ENCODE data around the gene RNF144A. TPM values are rescaled to one million over a fixed set of nuclear protein-coding genes. Genes with fewer than 3 reads are reported as not detected.

RNF144A gene
- total and polyA plus RNA-seq, 4 donors: 0.63 to 27.6 (median 4.1) TPM

DNA sequence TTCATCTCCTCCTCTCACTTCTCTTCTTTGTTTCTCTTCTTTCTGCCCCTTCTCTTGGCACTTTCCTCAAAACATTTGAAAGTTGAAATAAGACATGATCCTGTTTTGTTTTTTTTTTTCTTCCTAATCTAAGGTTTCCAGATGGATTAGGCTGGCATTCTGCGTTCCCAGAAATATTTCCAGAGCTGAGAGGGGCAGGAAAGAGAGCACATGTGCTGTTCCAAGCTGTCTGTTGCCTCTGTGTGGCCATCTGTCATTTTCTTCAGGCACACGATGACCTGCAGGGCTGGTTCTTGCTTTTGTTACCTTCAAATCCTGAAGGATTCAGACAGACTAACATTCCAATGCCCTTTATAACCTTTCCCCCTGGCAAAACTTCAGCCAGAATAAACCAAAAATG lies 142.9 kb downstream of the RNF144A start:
- intact Hi-C loops (cut with DNase I): no loop called here
- H3K9me3 ChIP-seq (ENCODE audit: control insufficient read depth, low read length): peaks cover 1% of the 10 kb centered on the region
- DNase-seq (no peak), ATAC-seq (ENCODE audit: low FRiP score) (no peak)
- no peak overlapping the region for H3K4me3 ChIP-seq (ENCODE audit: low read length in 2 of 2)
- no peaks in the 10 kb centered on the region for H3K27me3 ChIP-seq (ENCODE audit: control insufficient read depth in 1 of 2, insufficient read depth in 2 of 2, low read length in 1 of 2)
- H3K27ac ChIP-seq (ENCODE audit: low read depth in 1 of 2, low read length in 2 of 2): peak overlapping the region in 1 of 2 donors; percentile 57
- WGBS, 2 donors: 2 to 7% methylated on average over 2 of the region's 2 CpGs
- no peaks in the 10 kb centered on the region for H3K36me3 ChIP-seq (ENCODE audit: control insufficient read depth in 1 of 2, insufficient read depth in 2 of 2, low read length in 1 of 2)
- H3K4me1 ChIP-seq (ENCODE audit: control insufficient read depth in 1 of 2, insufficient read depth in 2 of 2, low read length in 2 of 2): peaks cover 0 to 11% of the 10 kb centered on the region in 2 donors

DNA sequence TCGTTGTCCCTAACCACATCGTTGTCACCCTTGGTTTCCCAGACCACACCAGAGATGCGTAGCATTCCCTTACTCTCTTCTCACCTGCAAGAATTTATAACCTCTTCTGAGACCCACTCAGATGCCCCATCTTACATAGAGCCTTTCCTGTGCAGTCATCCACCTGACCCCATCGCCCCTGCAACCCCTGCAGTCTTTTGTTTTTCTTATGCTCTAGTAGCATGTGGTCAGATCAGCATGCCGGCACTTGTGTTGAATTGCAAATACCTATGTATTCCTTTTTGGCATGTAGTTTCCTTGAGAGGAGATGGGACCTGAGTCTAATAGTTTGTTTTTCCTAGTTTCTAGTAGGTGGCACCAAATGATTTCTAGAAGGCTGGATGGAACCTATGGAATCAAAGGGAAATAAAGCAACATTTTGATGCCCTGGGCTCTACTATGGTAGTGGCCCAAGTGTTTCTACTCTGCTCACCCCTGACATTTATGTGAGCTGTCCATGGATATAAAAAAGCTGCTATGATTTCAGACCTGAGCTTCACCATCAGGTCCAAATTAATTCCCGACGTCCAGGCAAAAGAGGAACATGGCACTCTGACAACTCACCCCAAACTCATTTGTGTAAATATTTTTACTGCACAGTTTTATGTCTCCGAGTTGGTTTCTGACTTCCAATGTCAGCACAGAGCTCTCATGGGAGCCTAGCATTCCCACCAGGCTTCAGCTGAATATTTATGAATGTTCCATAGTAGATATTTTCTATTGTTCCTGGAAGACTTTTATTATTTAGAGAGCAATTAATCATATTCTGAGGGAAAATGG lies 143.6 kb downstream of the RNF144A start:
- WGBS, 2 donors: 12 to 17% methylated on average over 8 of the region's 8 CpGs
- no peak overlapping the region for H3K4me3 ChIP-seq (ENCODE audit: low read length in 2 of 2)
- no peak for DNase-seq
- ATAC-seq (ENCODE audit: low FRiP score): peak; percentile 82
- peaks cover 1% of the 10 kb centered on the region for H3K9me3 ChIP-seq (ENCODE audit: control insufficient read depth, low read length)
- H3K27ac ChIP-seq (ENCODE audit: low read depth in 1 of 2, low read length in 2 of 2): peak overlapping the region; percentile 48 to 57
- intact Hi-C loops (cut with DNase I): no loop called here
- no peaks in the 10 kb centered on the region for H3K36me3 ChIP-seq (ENCODE audit: control insufficient read depth in 1 of 2, insufficient read depth in 2 of 2, low read length in 1 of 2)
- peaks cover 0 to 11% of the 10 kb centered on the region in 2 donors for H3K4me1 ChIP-seq (ENCODE audit: control insufficient read depth in 1 of 2, insufficient read depth in 2 of 2, low read length in 2 of 2)
- H3K27me3 ChIP-seq (ENCODE audit: control insufficient read depth in 1 of 2, insufficient read depth in 2 of 2, low read length in 1 of 2): no peaks in the 10 kb centered on the region

DNA sequence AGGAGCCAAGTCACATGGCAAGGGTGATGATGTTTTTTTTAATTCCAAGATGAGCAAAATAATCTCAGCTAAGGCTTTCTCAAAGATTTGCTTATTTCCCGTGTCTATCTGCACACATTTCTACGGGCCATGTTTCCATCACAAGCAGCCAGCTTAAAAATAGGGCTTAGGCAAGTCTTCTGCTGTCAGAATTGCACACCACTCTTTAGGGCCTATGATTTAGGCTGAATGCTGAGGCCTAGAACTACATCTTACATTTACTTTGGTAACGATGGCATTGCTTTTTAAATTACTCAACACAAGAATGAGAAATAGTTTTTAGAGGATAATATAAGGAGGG lies 144.2 kb downstream of the RNF144A start:
- no peaks in the 10 kb centered on the region for H3K36me3 ChIP-seq (ENCODE audit: control insufficient read depth in 1 of 2, insufficient read depth in 2 of 2, low read length in 1 of 2)
- no peaks in the 10 kb centered on the region for H3K27me3 ChIP-seq (ENCODE audit: control insufficient read depth in 1 of 2, insufficient read depth in 2 of 2, low read length in 1 of 2)
- no peak for DNase-seq
- intact Hi-C loops (cut with DNase I): no loop called here
- 6% methylated on average over 3 of the region's 3 CpGs for WGBS, 2 donors
- peak overlapping the region in 1 of 2 donors; percentile 45 for H3K27ac ChIP-seq (ENCODE audit: low read depth in 1 of 2, low read length in 2 of 2)
- peaks cover 1% of the 10 kb centered on the region for H3K9me3 ChIP-seq (ENCODE audit: control insufficient read depth, low read length)
- ATAC-seq (ENCODE audit: low FRiP score): peak; percentile 83
- peaks cover 0 to 11% of the 10 kb centered on the region in 2 donors for H3K4me1 ChIP-seq (ENCODE audit: control insufficient read depth in 1 of 2, insufficient read depth in 2 of 2, low read length in 2 of 2)
- no peak overlapping the region for H3K4me3 ChIP-seq (ENCODE audit: low read length in 2 of 2)

GRCh38 chr2:7061921-7062320 lies 144.7 kb downstream of the RNF144A start:
- DNase-seq (no peak), ATAC-seq (ENCODE audit: low FRiP score) (no peak)
- 69 to 73% methylated on average over 3 of the region's 3 CpGs for WGBS, 2 donors
- intact Hi-C loops (cut with DNase I): no loop called here
- Histone ChIP-seq H3K9me3 (ENCODE audit: control insufficient read depth, low read length) (peaks cover 1% of the 10 kb centered on the region), H3K4me1 (ENCODE audit: control insufficient read depth in 1 of 2, insufficient read depth in 2 of 2, low read length in 2 of 2) (peaks cover 0 to 11% of the 10 kb centered on the region in 2 donors), H3K36me3 (ENCODE audit: control insufficient read depth in 1 of 2, insufficient read depth in 2 of 2, low read length in 1 of 2) (no peaks in the 10 kb centered on the region), H3K4me3 (ENCODE audit: low read length in 2 of 2) (no peak overlapping the region), H3K27ac (ENCODE audit: low read depth in 1 of 2, low read length in 2 of 2) (peak overlapping the region in 1 of 2 donors; percentile 55), H3K27me3 (ENCODE audit: control insufficient read depth in 1 of 2, insufficient read depth in 2 of 2, low read length in 1 of 2) (no peaks in the 10 kb centered on the region)

- Histone ChIP-seq H3K36me3 (ENCODE audit: control insufficient read depth in 1 of 2, insufficient read depth in 2 of 2, low read length in 1 of 2) (no peaks in the 10 kb centered on the region), H3K4me1 (ENCODE audit: control insufficient read depth in 1 of 2, insufficient read depth in 2 of 2, low read length in 2 of 2) (peaks cover 0 to 11% of the 10 kb centered on the region in 2 donors), H3K27ac (ENCODE audit: low read depth in 1 of 2, low read length in 2 of 2) (no peak overlapping the region), H3K27me3 (ENCODE audit: control insufficient read depth in 1 of 2, insufficient read depth in 2 of 2, low read length in 1 of 2) (no peaks in the 10 kb centered on the region), H3K4me3 (ENCODE audit: low read length in 2 of 2) (no peak overlapping the region), H3K9me3 (ENCODE audit: control insufficient read depth, low read length) (peaks cover 1% of the 10 kb centered on the region)
- 65 to 86% methylated on average over 3 of the region's 3 CpGs for WGBS, 2 donors
- intact Hi-C loops (cut with DNase I): no loop called here
- DNase-seq: no peak
- no peak for ATAC-seq (ENCODE audit: low FRiP score)
Measured at GRCh38 chr2:7063789-7064188, 146.6 kb downstream of the RNF144A start.

DNA sequence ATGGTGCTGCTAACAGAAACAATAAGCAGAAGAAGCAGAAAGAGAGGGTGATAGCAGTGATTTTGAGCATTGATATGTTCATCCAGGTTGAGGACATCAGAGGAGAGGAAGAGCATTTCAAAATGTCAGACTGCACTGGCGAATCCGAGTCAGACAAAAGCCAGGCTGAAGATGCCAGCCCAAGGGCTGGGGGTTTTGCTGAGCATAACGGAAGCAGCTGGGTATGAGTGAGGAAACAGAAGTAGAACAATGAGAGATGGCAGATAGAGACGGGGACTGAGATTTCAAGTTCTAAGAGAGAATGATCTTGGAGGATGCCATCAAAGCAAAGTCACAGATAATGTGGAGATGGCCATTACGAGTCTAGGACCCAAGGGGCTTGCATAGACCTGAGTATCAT lies 151.2 kb downstream of the RNF144A start:
- Histone ChIP-seq H3K27me3 (ENCODE audit: control insufficient read depth in 1 of 2, insufficient read depth in 2 of 2, low read length in 1 of 2) (no peaks in the 10 kb centered on the region), H3K9me3 (ENCODE audit: control insufficient read depth, low read length) (peaks cover 1% of the 10 kb centered on the region), H3K4me3 (ENCODE audit: low read length in 2 of 2) (no peak overlapping the region), H3K27ac (ENCODE audit: low read depth in 1 of 2, low read length in 2 of 2) (no peak overlapping the region), H3K4me1 (ENCODE audit: control insufficient read depth in 1 of 2, insufficient read depth in 2 of 2, low read length in 2 of 2) (no peaks in the 10 kb centered on the region), H3K36me3 (ENCODE audit: control insufficient read depth in 1 of 2, insufficient read depth in 2 of 2, low read length in 1 of 2) (no peaks in the 10 kb centered on the region)
- ATAC-seq (ENCODE audit: low FRiP score) (no peak), DNase-seq (no peak)
- 93 to 97% methylated on average over 5 of the region's 5 CpGs for WGBS, 2 donors
- intact Hi-C loops (cut with DNase I): no loop called here

- WGBS, 2 donors: 71 to 82% methylated on average over 5 of the region's 5 CpGs
- no peak for DNase-seq
- intact Hi-C loops (cut with DNase I): no loop called here
- Histone ChIP-seq H3K4me1 (ENCODE audit: control insufficient read depth in 1 of 2, insufficient read depth in 2 of 2, low read length in 2 of 2) (no peaks in the 10 kb centered on the region), H3K36me3 (ENCODE audit: control insufficient read depth in 1 of 2, insufficient read depth in 2 of 2, low read length in 1 of 2) (no peaks in the 10 kb centered on the region), H3K27me3 (ENCODE audit: control insufficient read depth in 1 of 2, insufficient read depth in 2 of 2, low read length in 1 of 2) (no peaks in the 10 kb centered on the region), H3K4me3 (ENCODE audit: low read length in 2 of 2) (no peak overlapping the region), H3K9me3 (ENCODE audit: control insufficient read depth, low read length) (no peaks in the 10 kb centered on the region), H3K27ac (ENCODE audit: low read depth in 1 of 2, low read length in 2 of 2) (no peak overlapping the region)
- ATAC-seq (ENCODE audit: low FRiP score): no peak
Measured at GRCh38 chr2:7070483-7070882, 153.3 kb downstream of the RNF144A start.

- Histone ChIP-seq H3K36me3 (ENCODE audit: control insufficient read depth in 1 of 2, insufficient read depth in 2 of 2, low read length in 1 of 2) (no peaks in the 10 kb centered on the region), H3K4me1 (ENCODE audit: control insufficient read depth in 1 of 2, insufficient read depth in 2 of 2, low read length in 2 of 2) (no peaks in the 10 kb centered on the region), H3K4me3 (ENCODE audit: low read length in 2 of 2) (no peak overlapping the region), H3K27ac (ENCODE audit: low read depth in 1 of 2, low read length in 2 of 2) (no peak overlapping the region), H3K9me3 (ENCODE audit: control insufficient read depth, low read length) (no peaks in the 10 kb centered on the region), H3K27me3 (ENCODE audit: control insufficient read depth in 1 of 2, insufficient read depth in 2 of 2, low read length in 1 of 2) (peaks cover 0 to 1% of the 10 kb centered on the region in 2 donors)
- DNase-seq (peak in 1 of 2 donors; percentile 73), ATAC-seq (ENCODE audit: low FRiP score) (no peak)
- 20 to 29% methylated on average over 6 of the region's 6 CpGs for WGBS, 2 donors
- intact Hi-C loops (cut with DNase I): no loop called here
Measured at GRCh38 chr2:7071154-7071553, 153.9 kb downstream of the RNF144A start.

- ATAC-seq (ENCODE audit: low FRiP score) (no peak), DNase-seq (no peak)
- intact Hi-C loops (cut with DNase I): no loop called here
- 91 to 93% methylated on average over 3 of the region's 3 CpGs for WGBS, 2 donors
- no peaks in the 10 kb centered on the region for H3K9me3 ChIP-seq (ENCODE audit: control insufficient read depth, low read length)
- peaks cover 0 to 1% of the 10 kb centered on the region in 2 donors for H3K27me3 ChIP-seq (ENCODE audit: control insufficient read depth in 1 of 2, insufficient read depth in 2 of 2, low read length in 1 of 2)
- H3K4me1 ChIP-seq (ENCODE audit: control insufficient read depth in 1 of 2, insufficient read depth in 2 of 2, low read length in 2 of 2): no peaks in the 10 kb centered on the region
- H3K36me3 ChIP-seq (ENCODE audit: control insufficient read depth in 1 of 2, insufficient read depth in 2 of 2, low read length in 1 of 2): no peaks in the 10 kb centered on the region
- no peak overlapping the region for H3K27ac ChIP-seq (ENCODE audit: low read depth in 1 of 2, low read length in 2 of 2)
- no peak overlapping the region for H3K4me3 ChIP-seq (ENCODE audit: low read length in 2 of 2)
Measured at GRCh38 chr2:7071916-7072556, 154.8 kb downstream of the RNF144A start.
